ENCODE results near the gene MEG3. TPM values are rescaled to one million over a fixed set of nuclear protein-coding genes. Genes with fewer than 3 reads are reported as not detected.

MEG3 gene
- total and polyA plus RNA-seq, 2 of the 4 experiments (the other 2 are of a cell fraction) = 31.5 to 556 TPM

GRCh38 chr14:100822013-100822412 lies 3.9 kb upstream of the MEG3 start:
- Histone ChIP-seq H3K56ac (ENCODE audit: extremely low read depth, insufficient read depth, low read length) (no peak overlapping the region), H2BK15ac (ENCODE audit: low read depth, low read length) (peak overlapping the region; percentile 56; the same call in 1 of the 3 replicates), H3K14ac (replicated peaks; ENCODE audit: low read depth, low read length) (no peak overlapping the region), H3K4me3 (ENCODE audit: insufficient read depth, low read depth, low read length) (no peak overlapping the region), H4K5ac (ENCODE audit: low read depth, low read length) (no peak overlapping the region), H2AFZ (replicated peaks; ENCODE audit: low read length, poor library complexity) (no peak overlapping the region), H2AK5ac (ENCODE audit: low read depth, low read length) (no peak overlapping the region), H2AK9ac (replicated peaks; ENCODE audit: low read depth, low read length, poor library complexity) (no peak overlapping the region), H3K18ac (ENCODE audit: low read depth, low read length) (no peak overlapping the region), H3K27me3 (ENCODE audit: control insufficient read depth, insufficient read depth, low read length) (no peaks in the 10 kb centered on the region; the same call in 1 of the 2 replicates), H4K8ac (ENCODE audit: low read depth in 2 of 2, low read length in 2 of 2) (no peak overlapping the region), H2BK120ac (ENCODE audit: low read depth, low read length) (no peak overlapping the region), H2BK20ac (ENCODE audit: low read depth, low read length) (no peak overlapping the region), H2BK5ac (ENCODE audit: low read depth, low read length, poor library complexity, severe bottlenecking) (no peak overlapping the region), H3K36me3 (ENCODE audit: control insufficient read depth, insufficient read depth, low read length) (no peaks in the 10 kb centered on the region), H3K23ac (ENCODE audit: low read depth, low read length) (no peak overlapping the region), H3K9ac (ENCODE audit: low read depth, low read length) (no peak overlapping the region), H3K79me1 (ENCODE audit: low read depth in 1 of 2, low read length in 2 of 2) (peaks cover 0 to 4% of the 10 kb centered on the region in 2 experiments; a peak in 1 of 4 replicates), H3K27ac (ENCODE audit: insufficient read depth, low read length) (no peak overlapping the region), H4K91ac (ENCODE audit: insufficient read depth, low read depth, low read length) (no peak overlapping the region), H3K4me1 (ENCODE audit: control insufficient read depth, insufficient read depth, low read length) (peaks cover 4% of the 10 kb centered on the region; the same call in 1 of the 2 replicates), H3K9me1 (ENCODE audit: insufficient read depth, low read length) (no peaks in the 10 kb centered on the region), H3K4ac (ENCODE audit: low read depth, low read length) (no peak overlapping the region), H3K9me3 (ENCODE audit: control insufficient read depth, insufficient read depth, low read length) (no peaks in the 10 kb centered on the region), H4K20me1 (ENCODE audit: insufficient read depth, low read length) (no peaks in the 10 kb centered on the region; the same call in 1 of the 2 replicates), H3K4me2 (ENCODE audit: low read depth, low read length) (no peak overlapping the region)
- CTCF ChIA-PET = no interaction called here
- POLR2A ChIA-PET (ENCODE audit: unreplicated experiment) = no interaction called here
- WGBS, 2 experiments (ENCODE audit: extremely low coverage in 2 of 2, insufficient read length in 1 of 2) = no CpG with 5 or more reads among the region's 7 CpGs
- in situ Hi-C loops (cut with MboI; ENCODE audit: low sequenced_read_pairs) = no loop called here
- TF ChIP-seq USF2 (IDR thresholded peaks at IDR 0.05; ENCODE audit: low read depth, low read length) = no peak
- no peak for TF ChIP-seq CTCF (conservative IDR thresholded peaks at IDR 0.05; ENCODE audit: low read depth, low read length)
- no peak for TF ChIP-seq FOS (IDR thresholded peaks at IDR 0.05; ENCODE audit: low read depth, low read length)
- TF ChIP-seq CEBPB (IDR thresholded peaks at IDR 0.05; ENCODE audit: low read depth, low read length) = no peak
- no peak for TF ChIP-seq NFE2L2 (IDR thresholded peaks at IDR 0.05; ENCODE audit: low read depth, low read length)
- no peak for TF ChIP-seq MAZ (IDR thresholded peaks at IDR 0.05; ENCODE audit: borderline replicate concordance, low read depth, low read length)
- no peak for TF ChIP-seq CHD1 (IDR thresholded peaks at IDR 0.05; ENCODE audit: low read depth, low read length)
- no peak for TF ChIP-seq ELK1 (IDR thresholded peaks at IDR 0.05; ENCODE audit: borderline replicate concordance, low read depth, low read length)
- no peak for TF ChIP-seq SMC3 (IDR thresholded peaks at IDR 0.05; ENCODE audit: low read depth, low read length)
- no peak for TF ChIP-seq BHLHE40 (IDR thresholded peaks at IDR 0.05; ENCODE audit: low read depth, low read length)
- TF ChIP-seq MXI1 (IDR thresholded peaks at IDR 0.05; ENCODE audit: borderline replicate concordance, low read depth, low read length) = no peak
- TF ChIP-seq POLR2A (IDR thresholded peaks at IDR 0.05; ENCODE audit: low read depth, low read length) = no peak
- no peak for TF ChIP-seq RAD21 (IDR thresholded peaks at IDR 0.05; ENCODE audit: low read length)
- no peak for TF ChIP-seq RFX5 (IDR thresholded peaks at IDR 0.05; ENCODE audit: low read depth, low read length)
- TF ChIP-seq RCOR1 (IDR thresholded peaks at IDR 0.05; ENCODE audit: insufficient replicate concordance, low read length) = no peak
- no peak for TF ChIP-seq MAFK (IDR thresholded peaks at IDR 0.05; ENCODE audit: low read depth, low read length)
- no TSS peak for BruUV-seq (replicated peaks)
- DNase-seq (no peak), ATAC-seq (ENCODE audit: low read depth) (no peak)
- intact Hi-C loops (cut with micrococcal nuclease) = loop anchor here (5.0 to 10.0 kb wide), 2 partner anchors 75 to 127 kb away; no protein-coding TSS in a partner anchor
- dilution Hi-C loops (cut with HindIII; ENCODE audit: low sequenced_read_pairs, unreplicated experiment) = no loop called here
